ENCODE data around the gene SCN4A.

DNA sequence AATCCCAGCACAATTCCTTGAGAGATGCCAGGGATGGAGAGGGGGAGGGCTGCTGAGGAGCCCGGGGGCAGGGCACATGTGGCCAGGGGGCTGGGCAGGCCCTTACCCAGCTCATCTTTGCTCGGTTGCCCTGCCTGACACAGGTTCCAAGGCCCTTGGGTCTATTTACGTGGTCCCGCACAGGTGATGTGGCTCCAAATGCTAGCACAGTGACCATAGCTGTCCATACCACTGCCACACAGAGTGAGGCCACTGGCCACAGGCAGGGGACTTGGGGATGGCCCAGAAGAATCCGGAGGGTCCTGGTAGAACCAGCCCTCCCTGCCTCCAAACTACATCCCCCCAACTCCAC is 15.4 kb upstream of the SCN4A start:
- TF ChIP-seq, protein P1, sequence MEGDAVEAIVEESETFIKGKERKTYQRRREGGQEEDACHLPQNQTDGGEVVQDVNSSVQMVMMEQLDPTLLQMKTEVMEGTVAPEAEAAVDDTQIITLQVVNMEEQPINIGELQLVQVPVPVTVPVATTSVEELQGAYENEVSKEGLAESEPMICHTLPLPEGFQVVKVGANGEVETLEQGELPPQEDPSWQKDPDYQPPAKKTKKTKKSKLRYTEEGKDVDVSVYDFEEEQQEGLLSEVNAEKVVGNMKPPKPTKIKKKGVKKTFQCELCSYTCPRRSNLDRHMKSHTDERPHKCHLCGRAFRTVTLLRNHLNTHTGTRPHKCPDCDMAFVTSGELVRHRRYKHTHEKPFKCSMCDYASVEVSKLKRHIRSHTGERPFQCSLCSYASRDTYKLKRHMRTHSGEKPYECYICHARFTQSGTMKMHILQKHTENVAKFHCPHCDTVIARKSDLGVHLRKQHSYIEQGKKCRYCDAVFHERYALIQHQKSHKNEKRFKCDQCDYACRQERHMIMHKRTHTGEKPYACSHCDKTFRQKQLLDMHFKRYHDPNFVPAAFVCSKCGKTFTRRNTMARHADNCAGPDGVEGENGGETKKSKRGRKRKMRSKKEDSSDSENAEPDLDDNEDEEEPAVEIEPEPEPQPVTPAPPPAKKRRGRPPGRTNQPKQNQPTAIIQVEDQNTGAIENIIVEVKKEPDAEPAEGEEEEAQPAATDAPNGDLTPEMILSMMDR (IDR thresholded peaks at IDR 0.05; ENCODE audit: poor library complexity), result no peak
- TF ChIP-seq EZH2 (IDR thresholded peaks at IDR 0.05; ENCODE audit: borderline replicate concordance), result no peak
